Adrenal gland (tissue), 12 donors: ENCODE measurements around the gene IGFBP5. TPM values are rescaled to one million over a fixed set of nuclear protein-coding genes. Genes with fewer than 3 reads are reported as not detected.

Experiments
- DNase-seq, 7 donors: peaks; one replicate each; pipeline ENCODE4 v3.0.0-alpha.2; 2019 to 2020
- H3K27ac ChIP-seq, 5 donors: fragments of 200-600 bp; sonication (generic) in 4 of 5; 1 replicate in 3 of 5; 2 replicates in 2 of 5; pipeline versions ENCODE4 v1.5.1 to v1.8.0; 2016 to 2020; ENCODE audit warnings: mild to moderate bottlenecking in 1 of 5
- H3K27me3 ChIP-seq: fragments of 200-600 bp; 2 replicates; pipeline ENCODE4 v1.8.0; 2021
- H3K36me3 ChIP-seq, 2 donors: fragments of 200-600 bp; replicated peaks in 1 of 2; 1 replicate in 1 of 2; 2 replicates in 1 of 2; pipeline versions ENCODE4 v1.5.1 to v1.8.0; 2018 to 2022
- H3K4me1 ChIP-seq, 2 donors: fragments of 200-600 bp; replicated peaks in 1 of 2; 1 replicate in 1 of 2; 2 replicates in 1 of 2; pipeline versions ENCODE4 v1.5.1 to v1.8.0; 2018 to 2021
- H3K4me3 ChIP-seq, 4 donors: fragments of 200-600 bp; sonication (generic) in 3 of 4; one replicate each; pipeline ENCODE4 v1.5.1; 2016 to 2018
- H3K9me3 ChIP-seq, 3 donors: fragments of 200-600 bp; sonication (generic) in 1 of 3; replicated peaks in 1 of 3; 1 replicate in 2 of 3; 2 replicates in 1 of 3; pipeline versions ENCODE4 v1.5.1 to v1.8.0; 2016 to 2021
- POLR2A ChIP-seq, 2 donors: fragments of 450-650 bp; IDR thresholded peaks; one replicate each; pipeline ENCODE4 v1.6.1; 2017; ENCODE audit warnings: antibody characterized with exemption in 2 of 2, mild to moderate bottlenecking in 2 of 2, moderate library complexity in 1 of 2
- WGBS, 4 donors: extraction: QIAGEN DNeasy Blood & Tissue Kit in 2 of 4; methylation state at CpG; one replicate each; pipeline versions ENCODE4 v1.1.5 to v1.1.7; 2013 to 2017; 5-methylcytosine and 5-hydroxymethylcytosine counted together
- intact Hi-C, 2 donors: fragments of 100-400 bp; cut with DNase I; formaldehyde crosslinking; loops; one replicate each; pipeline versions ENCODE4 v1.14.1 to v1.15.0; 2022 to 2023
- polyA plus RNA-seq, 3 donors: library from polyadenylated mRNA; stranded (reverse); fragments of 200-250 nt in 2 of 3; fragments of 350-450 nt in 1 of 3; fragmentation: Illumina TruSeq in 1 of 3; extraction: RNeasy Lipid Tissue Mini Kit (QIAGEN cat#74804) in 1 of 3; gene quantifications; one replicate each; pipeline ENCODE4 v1.2.3, GENCODE V29; 2013 to 2014
- total RNA-seq, 9 donors: library from RNA; depleted of rRNA in 4 of 9; stranded (reverse); fragments of >200 nt in 4 of 9; fragments of 120-200 nt in 1 of 9; fragmentation: NEBNext Ultra II Directional in 1 of 9; extraction: Animal tissue kit (Norgen Biotek cat#: 25700) in 1 of 9; gene quantifications; one replicate each; pipeline versions ENCODE4 v1.1.0 to v1.2.4, GENCODE V29; 2013 to 2023
- TF ChIP-seq, protein P1 (sequence below), 6 experiments: fragments of 450-650 bp in 4 of 6; fragments of 200-600 bp in 2 of 6; sonication (generic) in 1 of 6; IDR thresholded peaks; 1 replicate in 5 of 6; 2 replicates in 1 of 6; pipeline versions ENCODE4 v1.5.1 to v1.8.0; 2016 to 2021; ENCODE audit warnings: antibody characterized with exemption in 6 of 6, mild to moderate bottlenecking in 2 of 6, moderate library complexity in 1 of 6
- donor health status: healthy with polysubstance abuse.
- donor health status: Bipolar disorder and iron deficiency.
- donor health status: DM: yes; HTN: yes; CAD: no.
- donor health status: DM: no; HTN: no; CAD: no.
- donor health status: DM: no; HTN: no; CAD: no.
- donor health status: DM: yes; HTN: yes; CAD: no.

Gene IGFBP5
- total and polyA plus RNA-seq, 12 donors = 92.5 to 2,550 (median 609) TPM

DNA sequence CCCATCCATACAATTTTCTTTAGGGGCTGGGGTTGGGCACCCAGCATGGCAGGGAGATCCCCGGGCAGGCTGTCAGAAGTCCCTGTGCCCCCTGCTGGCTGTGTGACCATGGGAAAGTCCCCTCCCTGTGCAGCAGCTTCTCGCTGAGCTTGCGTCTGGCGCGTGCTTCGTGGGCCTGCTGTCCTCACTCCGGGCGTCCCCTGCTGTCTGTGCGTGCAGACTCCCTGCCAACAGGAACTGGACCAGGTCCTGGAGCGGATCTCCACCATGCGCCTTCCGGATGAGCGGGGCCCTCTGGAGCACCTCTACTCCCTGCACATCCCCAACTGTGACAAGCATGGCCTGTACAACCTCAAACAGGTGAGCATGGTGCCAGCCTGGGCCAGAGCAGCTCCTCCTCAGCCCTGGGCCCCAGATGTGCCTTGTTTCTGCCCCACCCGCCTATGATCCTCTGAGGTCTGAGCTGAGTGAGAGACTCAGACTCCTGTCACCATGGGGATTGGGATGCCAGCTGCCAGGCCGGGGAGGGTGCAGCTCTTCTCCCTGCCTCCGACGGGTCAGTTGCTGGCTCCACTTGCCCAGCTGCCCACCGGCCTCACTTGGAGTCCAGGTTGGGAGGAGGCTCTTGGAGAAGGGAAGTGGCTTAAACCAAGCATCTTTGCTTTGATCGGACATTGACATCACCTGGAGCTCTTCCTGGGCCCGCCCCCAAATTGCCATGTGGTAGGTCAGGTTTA is 33.5 kb downstream of the IGFBP5 start:
- no peaks in the 10 kb centered on the region for H3K27me3 ChIP-seq
- no peaks in the 10 kb centered on the region for H3K9me3 ChIP-seq
- WGBS, 4 donors = 90 to 96% (median 91%) methylated on average over 3 to 20 of the region's 20 CpGs
- peaks cover 0 to 9% of the 10 kb centered on the region in 2 donors for H3K4me1 ChIP-seq
- H3K36me3 ChIP-seq = no peaks in the 10 kb centered on the region
- intact Hi-C loops = no loop called here
- H3K4me3 ChIP-seq = no peak overlapping the region
- H3K27ac ChIP-seq = no peak overlapping the region
- no peak for DNase-seq
- TF ChIP-seq, protein P1, sequence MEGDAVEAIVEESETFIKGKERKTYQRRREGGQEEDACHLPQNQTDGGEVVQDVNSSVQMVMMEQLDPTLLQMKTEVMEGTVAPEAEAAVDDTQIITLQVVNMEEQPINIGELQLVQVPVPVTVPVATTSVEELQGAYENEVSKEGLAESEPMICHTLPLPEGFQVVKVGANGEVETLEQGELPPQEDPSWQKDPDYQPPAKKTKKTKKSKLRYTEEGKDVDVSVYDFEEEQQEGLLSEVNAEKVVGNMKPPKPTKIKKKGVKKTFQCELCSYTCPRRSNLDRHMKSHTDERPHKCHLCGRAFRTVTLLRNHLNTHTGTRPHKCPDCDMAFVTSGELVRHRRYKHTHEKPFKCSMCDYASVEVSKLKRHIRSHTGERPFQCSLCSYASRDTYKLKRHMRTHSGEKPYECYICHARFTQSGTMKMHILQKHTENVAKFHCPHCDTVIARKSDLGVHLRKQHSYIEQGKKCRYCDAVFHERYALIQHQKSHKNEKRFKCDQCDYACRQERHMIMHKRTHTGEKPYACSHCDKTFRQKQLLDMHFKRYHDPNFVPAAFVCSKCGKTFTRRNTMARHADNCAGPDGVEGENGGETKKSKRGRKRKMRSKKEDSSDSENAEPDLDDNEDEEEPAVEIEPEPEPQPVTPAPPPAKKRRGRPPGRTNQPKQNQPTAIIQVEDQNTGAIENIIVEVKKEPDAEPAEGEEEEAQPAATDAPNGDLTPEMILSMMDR (IDR thresholded peaks at IDR 0.05) = no peak
- TF ChIP-seq POLR2A (IDR thresholded peaks at IDR 0.05) = no peak

DNA sequence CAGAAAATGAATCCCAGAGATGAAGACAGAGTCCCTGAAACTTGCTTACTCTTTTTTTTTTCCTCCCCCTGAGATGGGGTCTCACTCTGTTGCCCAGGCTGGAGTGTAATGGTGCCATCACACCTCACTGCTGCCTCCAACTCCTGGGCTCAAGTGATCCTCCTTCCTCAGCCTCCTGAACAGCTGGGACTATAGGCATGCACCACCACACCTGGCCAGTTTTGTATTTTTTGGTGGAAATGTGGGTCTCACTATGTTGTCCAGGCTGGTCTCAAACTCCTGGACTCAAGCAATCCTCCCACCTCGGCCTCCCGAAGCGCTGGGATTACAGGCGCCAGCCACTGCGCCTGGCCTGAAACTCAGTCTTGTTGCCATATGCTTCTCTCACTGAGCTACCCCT is 34.3 kb downstream of the IGFBP5 start:
- Histone ChIP-seq H3K9me3 (no peaks in the 10 kb centered on the region), H3K36me3 (no peaks in the 10 kb centered on the region), H3K4me1 (peaks cover 0 to 9% of the 10 kb centered on the region in 2 donors), H3K27ac (no peak overlapping the region), H3K4me3 (no peak overlapping the region), H3K27me3 (no peaks in the 10 kb centered on the region)
- no peak for TF ChIP-seq POLR2A (IDR thresholded peaks at IDR 0.05)
- 97 to 100% (median 99%) methylated on average over 5 of the region's 5 CpGs for WGBS, 4 donors
- no peak for DNase-seq
- intact Hi-C loops = no loop called here

DNA sequence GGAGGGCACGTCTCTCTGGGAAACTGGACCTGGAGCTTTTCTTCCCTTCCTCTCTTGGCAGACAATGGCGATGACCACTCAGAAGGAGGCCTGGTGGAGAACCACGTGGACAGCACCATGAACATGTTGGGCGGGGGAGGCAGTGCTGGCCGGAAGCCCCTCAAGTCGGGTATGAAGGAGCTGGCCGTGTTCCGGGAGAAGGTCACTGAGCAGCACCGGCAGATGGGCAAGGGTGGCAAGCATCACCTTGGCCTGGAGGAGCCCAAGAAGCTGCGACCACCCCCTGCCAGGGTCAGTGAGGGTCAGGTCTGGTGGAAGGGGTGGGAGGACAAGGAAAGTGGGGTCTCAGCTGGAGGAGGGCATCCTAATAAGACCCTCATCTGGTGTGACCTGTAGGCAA is 34.9 kb downstream of the IGFBP5 start:
- TF ChIP-seq, protein P1 (IDR thresholded peaks at IDR 0.05) = no peak
- TF ChIP-seq POLR2A (IDR thresholded peaks at IDR 0.05) = no peak
- Histone ChIP-seq H3K4me3 (no peak overlapping the region), H3K27me3 (no peaks in the 10 kb centered on the region), H3K4me1 (peaks cover 0 to 7% of the 10 kb centered on the region in 2 donors), H3K9me3 (no peaks in the 10 kb centered on the region), H3K27ac (no peak overlapping the region), H3K36me3 (no peaks in the 10 kb centered on the region)
- intact Hi-C loops = no loop called here
- no peak for DNase-seq
- 92 to 95% (median 94%) methylated on average over 8 to 10 of the region's 10 CpGs for WGBS, 4 donors

DNA sequence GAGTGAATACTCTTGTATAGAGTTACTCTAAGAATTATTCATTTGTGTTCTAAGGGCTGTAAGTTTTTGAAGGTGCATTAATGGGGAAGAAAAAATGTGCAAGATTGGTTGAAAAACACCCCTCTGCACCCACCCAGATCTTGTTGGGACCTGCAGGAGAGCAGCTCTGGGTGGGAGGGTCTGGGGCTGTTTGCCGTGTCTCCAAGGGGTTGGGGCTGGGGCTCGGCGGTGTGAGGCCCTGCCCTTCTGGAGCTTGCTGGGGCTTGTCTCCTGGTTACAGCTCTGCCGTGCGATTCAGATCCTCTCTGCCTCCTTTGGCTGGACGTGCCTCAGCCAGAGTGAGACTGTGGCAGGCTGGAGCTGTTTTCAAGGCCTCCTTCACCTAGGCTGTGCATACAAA is 36.1 kb downstream of the IGFBP5 start:
- DNase-seq = no peak
- H3K4me1 ChIP-seq = no peaks in the 10 kb centered on the region
- H3K27me3 ChIP-seq = no peaks in the 10 kb centered on the region
- H3K27ac ChIP-seq = no peak overlapping the region
- H3K9me3 ChIP-seq = no peaks in the 10 kb centered on the region
- 86 to 93% (median 89%) methylated on average over 6 of the region's 6 CpGs for WGBS, 4 donors
- no peak overlapping the region for H3K4me3 ChIP-seq
- no peaks in the 10 kb centered on the region for H3K36me3 ChIP-seq
- intact Hi-C loops = no loop called here
- TF ChIP-seq, protein P1 (IDR thresholded peaks at IDR 0.05) = no peak
- no peak for TF ChIP-seq POLR2A (IDR thresholded peaks at IDR 0.05)

DNA sequence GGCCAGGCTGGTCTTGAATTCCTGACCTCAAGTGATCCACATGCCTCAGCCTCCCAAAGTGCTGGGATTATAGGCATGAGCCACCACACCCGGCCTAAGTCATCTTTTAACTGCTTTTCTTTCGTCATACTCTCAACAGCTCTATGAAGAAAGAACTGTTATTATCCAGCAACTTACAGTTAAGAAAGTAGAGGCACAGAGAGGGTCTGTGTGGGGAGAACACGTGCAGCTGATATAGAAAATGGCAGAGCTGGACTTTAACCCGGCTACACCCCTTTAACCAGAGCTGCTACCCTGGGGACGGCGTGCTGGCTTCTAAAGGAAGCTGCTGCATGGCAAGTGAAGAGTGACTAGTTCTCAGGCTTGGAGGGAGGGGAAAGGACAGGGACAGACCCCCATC is 36.6 kb downstream of the IGFBP5 start:
- no peaks in the 10 kb centered on the region for H3K27me3 ChIP-seq
- H3K4me1 ChIP-seq = no peaks in the 10 kb centered on the region
- DNase-seq = no peak
- H3K27ac ChIP-seq = no peak overlapping the region
- no peaks in the 10 kb centered on the region for H3K36me3 ChIP-seq
- H3K9me3 ChIP-seq = no peaks in the 10 kb centered on the region
- no peak for TF ChIP-seq POLR2A (IDR thresholded peaks at IDR 0.05)
- TF ChIP-seq, protein P1 (IDR thresholded peaks at IDR 0.05) = no peak
- no peak overlapping the region for H3K4me3 ChIP-seq
- WGBS, 4 donors = 92 to 94% (median 93%) methylated on average over 6 of the region's 6 CpGs
- intact Hi-C loops = no loop called here
